Inflammatory macrophage treated with lipopolysaccharide for 1 hour (primary cell): ENCODE results near the gene RANBP17.
A peak's percentile ranks its signal among the peaks of the same experiment; 100 is the strongest.
"Not testable (repeated sequence)": the region's sequence is repeated elsewhere in the genome, so short reads cannot be mapped to it uniquely, and the experiment has no call there.

Experiments used
- DNase-seq, 2 donors: peaks; one replicate each; pipeline ENCODE4 v3.0.0-alpha.2; 2020 to 2022

RANBP17 gene

GRCh38 chr5:170960567-170960966 is 98.7 kb downstream of the RANBP17 start:
- DNase-seq: no peak

- DNase-seq: no peak
Measured at GRCh38 chr5:170963521-170963920, 101.7 kb downstream of the RANBP17 start.

- DNase-seq: peak in 1 of 2 donors; percentile 66
Measured at GRCh38 chr5:170974461-170974860, 112.6 kb downstream of the RANBP17 start.

GRCh38 chr5:170980261-170980660 is 118.4 kb downstream of the RANBP17 start:
- not testable (repeated sequence) for DNase-seq

GRCh38 chr5:170985486-170985885 is 123.7 kb downstream of the RANBP17 start:
- DNase-seq: no peak

- DNase-seq: peak; percentile 11 to 33
Measured at GRCh38 chr5:170986598-170986997, 124.8 kb downstream of the RANBP17 start.

GRCh38 chr5:170993476-170993875 is 131.7 kb downstream of the RANBP17 start:
- DNase-seq: no peak

GRCh38 chr5:171010086-171010485 is 148.3 kb downstream of the RANBP17 start:
- DNase-seq: peak; percentile 43 to 63

GRCh38 chr5:171010816-171011215 is 149.0 kb downstream of the RANBP17 start:
- peak; percentile 67 to 79 for DNase-seq

- DNase-seq: no peak
Measured at GRCh38 chr5:171023508-171023907, 161.7 kb downstream of the RANBP17 start.

- DNase-seq: no peak
Measured at GRCh38 chr5:171024084-171024483, 162.3 kb downstream of the RANBP17 start.

- no peak for DNase-seq
Measured at GRCh38 chr5:171029401-171029800, 167.6 kb downstream of the RANBP17 start.

- DNase-seq: no peak
Measured at GRCh38 chr5:171031977-171032376, 170.2 kb downstream of the RANBP17 start.

- no peak for DNase-seq
Measured at GRCh38 chr5:171032435-171032973, 170.7 kb downstream of the RANBP17 start.

- DNase-seq: not testable (repeated sequence)
Measured at GRCh38 chr5:171041893-171042292, 180.1 kb downstream of the RANBP17 start.

GRCh38 chr5:171050916-171051315 is 189.1 kb downstream of the RANBP17 start:
- no peak for DNase-seq

- DNase-seq: no peak
Measured at GRCh38 chr5:171055875-171056454, 194.1 kb downstream of the RANBP17 start.

- no peak for DNase-seq
Measured at GRCh38 chr5:171067540-171068130, 205.8 kb downstream of the RANBP17 start.

- no peak for DNase-seq
Measured at GRCh38 chr5:171074747-171075146, 212.9 kb downstream of the RANBP17 start.

GRCh38 chr5:171080186-171080938 is 218.5 kb downstream of the RANBP17 start:
- DNase-seq: no peak

- no peak for DNase-seq
Measured at GRCh38 chr5:171081319-171081718, 219.5 kb downstream of the RANBP17 start.

GRCh38 chr5:171092194-171092593 is 230.4 kb downstream of the RANBP17 start:
- DNase-seq: peak in 1 of 2 donors; percentile 10

- DNase-seq: no peak
Measured at GRCh38 chr5:171093598-171093997, 231.8 kb downstream of the RANBP17 start.

GRCh38 chr5:171094356-171094755 is 232.5 kb downstream of the RANBP17 start:
- no peak for DNase-seq
